Brain microvascular endothelial cell (primary cell): Measurements from ENCODE around the gene SPIRE1.

ENCODE experiments used
- DNase-seq: peaks from one replicate; pipeline ENCODE4 v3.0.0-alpha.2; 2020
- H3K27ac ChIP-seq: fragments of 250-450 bp; sonication (Bioruptor Pico); 2 replicates; pipeline ENCODE4 v1.5.1; 2020; ENCODE audit warnings: mild to moderate bottlenecking, moderate library complexity
- H3K27me3 ChIP-seq: fragments of 250-450 bp; sonication (Bioruptor Pico); replicated peaks from 2 replicates; pipeline ENCODE4 v1.5.1; 2020; ENCODE audit warnings: mild to moderate bottlenecking
- H3K36me3 ChIP-seq: fragments of 250-450 bp; sonication (Bioruptor Pico); replicated peaks from 2 replicates; pipeline ENCODE4 v1.5.1; 2020; ENCODE audit warnings: mild to moderate bottlenecking
- H3K4me3 ChIP-seq: 2 replicates; pipeline ENCODE4 v1.5.1; 2011; ENCODE audit warnings: low read depth, mild to moderate bottlenecking, control low read depth, low read length, moderate library complexity
- CTCF ChIP-seq: IDR thresholded peaks from 2 replicates; pipeline ENCODE4 v1.5.1; 2011; ENCODE audit warnings: low read depth, mild to moderate bottlenecking, moderate library complexity, low read length, control low read depth, inconsistent platforms; ENCODE audit errors: missing control alignments
- in situ Hi-C: cut with HindIII; loops from 2 replicates; pipeline ENCODE4 v1.10.0; 2017; ENCODE audit warnings: low sequenced_read_pairs, low pct_ligation_motif_present

The SPIRE1 gene

GRCh38 chr18:12403601-12404506 is 254.1 kb downstream of the SPIRE1 start:
- peak overlapping the region; percentile 55 for H3K27ac ChIP-seq
- TF ChIP-seq CTCF: no peak

GRCh38 chr18:12401881-12402280 is 256.0 kb downstream of the SPIRE1 start:
- DNase-seq: no peak
- in situ Hi-C loops: no loop called here
- Histone ChIP-seq H3K36me3 (no peaks in the 10 kb centered on the region), H3K27me3 (no peaks in the 10 kb centered on the region), H3K27ac (no peak overlapping the region), H3K4me3 (no peak overlapping the region)
- TF ChIP-seq CTCF: no peak

More at GRCh38 chr18:12403601-12404506, 254.1 kb downstream of the SPIRE1 start:
- Histone ChIP-seq H3K36me3 (no peaks in the 10 kb centered on the region), H3K27me3 (no peaks in the 10 kb centered on the region), H3K4me3 (no peak overlapping the region)
- in situ Hi-C loops: no loop called here
- peak; percentile 88 for DNase-seq

GRCh38 chr18:12399231-12399630 is 258.7 kb downstream of the SPIRE1 start:
- no peak overlapping the region for H3K4me3 ChIP-seq
- H3K27me3 ChIP-seq: no peaks in the 10 kb centered on the region
- no peak for DNase-seq
- no peak overlapping the region for H3K27ac ChIP-seq
- no peaks in the 10 kb centered on the region for H3K36me3 ChIP-seq
- in situ Hi-C loops: no loop called here
- TF ChIP-seq CTCF: no peak

GRCh38 chr18:12398625-12399024 is 259.3 kb downstream of the SPIRE1 start:
- H3K4me3 ChIP-seq: no peak overlapping the region
- H3K27me3 ChIP-seq: no peaks in the 10 kb centered on the region
- in situ Hi-C loops: no loop called here
- no peaks in the 10 kb centered on the region for H3K36me3 ChIP-seq
- no peak overlapping the region for H3K27ac ChIP-seq
- no peak for DNase-seq
- no peak for TF ChIP-seq CTCF

- Histone ChIP-seq H3K4me3 (no peak overlapping the region), H3K27ac (no peak overlapping the region), H3K27me3 (no peaks in the 10 kb centered on the region), H3K36me3 (no peaks in the 10 kb centered on the region)
- no peak for TF ChIP-seq CTCF
- in situ Hi-C loops: no loop called here
- DNase-seq: no peak
Observed at GRCh38 chr18:12397793-12398192, 260.1 kb downstream of the SPIRE1 start.
